HG03460 (cell line): ENCODE measurements around the gene MAD2L2.
"Not testable (repeated sequence)": the region's sequence is repeated elsewhere in the genome, so short reads cannot be mapped to it uniquely, and the experiment has no call there.

Source experiments
- ATAC-seq: cut with Tn5 transposase; IDR thresholded peaks from one replicate; pipeline ENCODE4 v1.9.1; 2021; ENCODE audit not compliant: unreplicated experiment

Gene MAD2L2

DNA sequence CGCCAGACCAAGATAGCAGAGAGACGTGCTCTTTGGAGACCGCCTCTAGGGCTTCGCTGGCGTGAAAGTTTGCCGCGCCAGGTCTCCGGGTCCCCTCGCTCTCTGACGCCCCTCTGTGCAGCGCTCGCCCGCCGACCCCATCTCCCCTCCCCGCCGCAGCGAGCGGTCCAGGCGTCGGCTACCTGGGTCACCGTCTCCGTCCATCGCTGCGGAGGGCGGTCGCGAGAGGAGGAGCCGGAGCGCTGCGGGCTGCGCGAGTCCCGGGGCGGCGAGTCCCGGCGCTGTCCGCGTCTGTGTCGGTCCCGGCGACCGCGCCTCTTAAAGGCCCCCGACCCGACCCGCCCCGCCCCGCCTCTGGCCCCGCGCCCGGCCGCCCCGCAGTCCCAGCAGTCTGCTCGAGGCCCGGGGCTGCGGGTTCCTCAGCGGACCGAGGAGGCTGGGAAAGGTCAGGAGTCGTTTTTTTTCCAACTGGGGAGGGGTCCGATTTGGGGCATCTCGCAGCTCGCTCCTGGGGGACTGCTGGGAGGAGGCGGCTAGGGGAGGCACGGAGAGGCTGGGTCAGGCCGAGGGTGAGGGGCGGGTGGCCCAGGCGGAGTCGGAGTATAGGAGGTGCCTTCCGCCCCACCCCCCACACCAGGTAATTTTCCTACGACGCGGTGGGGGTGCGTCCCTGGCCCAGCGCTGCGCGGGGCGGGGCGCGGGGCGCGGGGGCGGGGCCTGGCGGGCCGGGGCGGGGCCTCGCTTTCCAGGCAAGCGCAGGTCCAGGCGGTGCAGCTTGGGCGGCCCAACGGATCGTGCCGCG, 26.6 kb downstream of the MAD2L2 start, which contains the start of the genes FBXO2 and FBXO44:
Gene FBXO2 (minus strand): TSS at position 293 of the 802 bp plus-strand sequence. CDS start 89 bp downstream, at position 204.
Gene FBXO44 (plus strand): TSS at position 741 of the 802 bp plus-strand sequence. CDS start 959 bp downstream, outside the sequence.
- ATAC-seq = peak; percentile 60

DNA sequence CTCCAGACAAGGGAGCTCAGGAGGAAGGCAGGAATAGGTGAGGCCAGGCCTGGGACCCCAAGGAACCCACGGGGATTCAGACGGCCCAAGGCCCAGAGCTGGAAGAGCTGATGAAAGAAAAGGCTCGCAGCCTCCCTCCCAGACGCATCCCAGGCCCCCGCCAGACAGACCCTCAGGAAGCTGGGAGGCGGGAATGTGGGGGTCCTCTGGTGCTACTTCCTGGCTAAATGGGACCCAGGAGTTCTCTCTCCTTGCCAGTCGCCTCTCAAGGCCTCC, 27.1 kb downstream of the MAD2L2 start:
- ATAC-seq = no peak

DNA sequence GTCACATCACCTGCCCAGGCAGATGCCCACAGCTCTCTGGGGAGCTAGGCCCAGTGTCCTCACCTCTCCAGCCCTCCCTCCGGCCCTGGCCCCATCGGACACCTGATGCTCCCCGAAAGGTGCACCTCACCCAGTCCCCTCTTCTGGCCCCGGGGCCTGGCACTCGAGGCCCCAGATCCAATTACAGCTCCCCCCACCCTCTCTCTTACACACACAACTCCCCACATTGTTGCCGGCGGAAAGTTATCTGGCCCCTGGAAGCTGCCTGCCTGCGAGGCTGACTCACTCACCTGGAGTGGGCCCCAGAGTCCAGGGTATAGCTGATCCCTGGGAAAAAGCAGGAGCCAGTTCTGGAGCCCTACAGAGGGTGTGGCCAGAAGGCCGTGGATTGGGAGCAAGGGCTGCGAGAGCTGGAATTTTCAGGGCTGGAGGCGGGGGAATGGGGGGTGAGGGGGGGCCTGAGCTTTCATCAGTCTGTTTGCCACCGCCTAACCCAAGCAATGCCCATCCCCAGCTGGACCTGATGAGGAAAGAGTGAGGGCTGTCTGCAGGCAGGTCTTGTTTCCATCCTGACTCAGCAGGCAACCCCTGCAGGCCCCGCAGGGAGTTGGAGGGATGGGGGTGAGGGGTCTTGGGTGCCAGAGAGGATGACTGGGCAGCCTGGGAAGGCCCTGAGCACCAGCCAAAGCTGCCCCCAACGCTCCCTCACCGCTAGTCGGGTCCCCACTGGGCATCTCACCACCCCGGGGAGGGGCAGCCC, 27.7 kb downstream of the MAD2L2 start:
- no peak for ATAC-seq

DNA sequence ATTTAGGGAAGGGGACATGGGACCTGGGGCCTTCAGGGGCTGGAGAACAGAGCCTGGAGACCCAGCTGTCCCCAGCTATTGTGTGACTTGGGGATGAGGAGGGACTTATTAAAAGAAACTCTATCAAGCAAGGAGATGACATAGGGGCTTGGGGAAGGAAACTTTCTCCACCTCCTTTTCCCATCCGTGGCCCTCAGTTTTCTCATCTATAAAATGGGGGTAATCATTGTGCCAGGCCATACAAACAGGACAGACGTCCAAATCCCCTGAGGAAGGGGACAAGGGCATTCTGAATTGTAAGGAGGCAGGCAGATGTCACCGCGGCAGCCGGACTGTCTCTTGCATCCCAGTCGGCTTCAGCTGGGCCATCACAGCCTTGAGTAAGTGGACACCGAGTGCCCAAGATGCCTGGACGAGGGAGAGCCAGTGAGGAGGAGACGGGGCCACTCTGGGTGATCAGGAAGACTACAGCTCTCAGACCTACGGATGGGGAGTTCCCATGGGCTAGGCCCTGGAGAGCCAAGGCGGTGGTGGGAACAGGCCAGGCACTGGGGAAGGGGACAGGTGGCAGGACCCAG, 28.7 kb downstream of the MAD2L2 start:
- ATAC-seq = no peak

DNA sequence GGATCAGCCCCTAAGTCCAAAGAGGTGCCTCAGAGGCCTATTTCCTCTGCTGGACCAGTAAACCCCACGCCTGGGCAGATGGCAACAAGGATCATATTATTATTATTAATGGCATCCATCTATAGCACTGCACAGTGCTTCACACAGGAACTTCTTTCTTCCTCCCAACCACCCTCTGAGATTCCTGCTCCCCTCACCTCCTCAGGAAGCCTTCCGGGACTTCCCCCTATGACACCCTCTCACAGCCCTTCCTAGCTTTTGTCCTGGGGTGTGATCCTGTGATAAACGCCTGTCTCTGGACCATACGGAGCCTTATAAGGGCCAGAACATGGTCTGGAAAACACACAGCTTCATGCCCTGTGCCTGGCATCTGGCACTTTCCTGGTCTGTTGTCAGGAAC, 29.9 kb downstream of the MAD2L2 start:
- ATAC-seq = no peak

DNA sequence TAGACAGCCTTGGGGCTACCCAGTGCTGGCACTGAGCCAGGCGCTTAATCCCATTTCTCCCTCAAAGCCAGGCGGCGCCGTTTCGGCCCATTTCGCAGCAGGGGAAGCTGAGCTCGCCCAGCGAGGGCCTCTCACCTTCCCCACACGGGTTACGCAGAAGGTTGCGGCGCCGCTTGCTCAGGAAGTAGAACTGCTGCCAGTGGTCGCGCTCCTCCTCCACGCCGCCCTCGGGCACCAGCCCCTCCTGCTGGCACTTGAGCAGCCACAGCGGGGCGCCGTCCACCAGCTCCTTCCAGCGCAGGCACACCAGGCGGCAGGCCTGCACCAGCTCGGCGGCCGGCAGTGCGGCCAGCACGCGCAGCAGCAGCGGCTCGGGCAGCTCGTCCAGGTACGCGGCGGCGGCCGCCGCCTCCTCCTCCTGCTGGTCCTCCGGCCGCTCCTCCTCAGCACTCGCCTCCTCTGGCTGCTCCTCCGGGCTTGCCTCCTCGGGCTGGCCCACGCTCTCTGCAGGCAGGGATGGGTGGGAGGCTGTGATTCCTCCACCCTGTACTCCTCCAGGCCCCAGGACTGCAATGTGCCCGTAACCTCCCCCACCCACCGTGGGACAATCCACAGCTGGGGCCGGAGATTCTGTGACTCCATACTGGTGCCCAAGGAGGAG, 30.5 kb downstream of the MAD2L2 start:
- no peak for ATAC-seq

DNA sequence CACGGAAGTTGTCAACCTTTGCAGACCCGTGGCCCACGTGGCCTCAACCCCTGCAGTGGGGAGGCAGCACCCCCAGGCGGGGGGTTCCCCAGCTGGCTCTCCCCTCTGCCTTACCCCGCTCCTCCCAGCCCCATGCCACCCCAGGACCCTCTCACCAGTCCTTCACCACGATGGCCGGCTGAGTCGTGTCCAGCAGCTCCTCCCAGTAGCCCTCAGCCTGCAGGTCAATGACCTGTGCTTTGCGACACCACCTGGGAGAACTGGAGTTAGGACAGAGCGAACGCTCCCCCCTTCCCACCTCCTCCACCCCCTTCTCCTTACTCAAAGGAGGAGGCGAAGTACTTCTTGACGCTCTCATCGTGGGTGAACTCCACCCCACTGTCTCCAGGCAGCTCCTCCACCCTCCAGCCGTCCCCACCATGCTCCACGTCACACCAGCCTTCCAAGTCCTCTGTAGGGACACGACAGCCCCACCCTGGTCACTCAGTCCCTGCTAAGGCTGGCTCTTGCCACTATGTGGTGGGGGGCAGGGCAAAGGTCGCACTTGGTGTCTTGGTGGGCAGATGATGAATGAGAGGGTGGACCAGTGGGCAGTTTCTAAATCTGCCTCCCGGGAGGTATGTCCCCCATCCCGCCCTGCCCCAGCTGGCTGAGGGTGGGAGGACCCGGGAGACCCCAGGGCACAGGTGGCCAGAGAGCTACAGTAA, 31.2 kb downstream of the MAD2L2 start:
- no peak for ATAC-seq

DNA sequence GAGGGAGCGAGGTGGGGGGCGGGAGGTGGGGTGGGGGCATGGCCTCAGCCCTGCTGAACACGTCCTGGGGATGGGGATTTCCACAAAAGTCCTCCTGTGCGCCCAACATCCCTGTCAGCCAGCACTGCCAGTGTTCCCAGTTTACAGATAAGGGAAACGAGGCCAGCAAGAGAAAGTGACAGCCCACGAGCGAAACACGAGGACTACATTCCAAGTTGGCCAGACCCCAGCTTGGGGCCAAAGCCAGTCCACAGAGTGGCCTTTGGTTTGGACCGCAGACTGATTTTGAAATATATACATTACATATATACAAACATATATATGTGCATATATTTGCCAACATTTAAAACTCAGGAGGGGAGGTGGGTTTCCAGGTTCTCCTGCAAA, 31.7 kb downstream of the MAD2L2 start:
- ATAC-seq = no peak

DNA sequence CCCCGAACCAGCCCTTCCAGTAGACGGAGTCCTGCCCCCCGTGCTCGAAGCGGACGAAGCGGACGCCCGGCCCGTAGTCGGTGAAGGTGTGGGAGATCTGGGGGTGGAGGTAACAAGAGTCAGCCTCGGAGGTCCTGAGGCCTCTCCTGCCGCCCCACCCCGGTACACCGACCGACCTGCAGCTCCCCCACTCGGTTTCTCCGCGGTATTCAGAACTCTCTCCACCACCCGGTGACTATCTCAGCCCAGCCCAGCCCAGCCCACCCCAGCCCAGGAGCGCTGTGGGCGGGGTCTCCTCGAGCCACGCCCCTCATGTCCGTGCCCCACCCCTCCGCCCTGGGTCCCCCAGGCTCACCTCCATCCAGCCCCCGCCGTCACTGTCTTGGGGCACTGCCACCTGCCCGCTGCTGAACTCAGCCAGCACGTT, 32.2 kb downstream of the MAD2L2 start:
- no peak for ATAC-seq

DNA sequence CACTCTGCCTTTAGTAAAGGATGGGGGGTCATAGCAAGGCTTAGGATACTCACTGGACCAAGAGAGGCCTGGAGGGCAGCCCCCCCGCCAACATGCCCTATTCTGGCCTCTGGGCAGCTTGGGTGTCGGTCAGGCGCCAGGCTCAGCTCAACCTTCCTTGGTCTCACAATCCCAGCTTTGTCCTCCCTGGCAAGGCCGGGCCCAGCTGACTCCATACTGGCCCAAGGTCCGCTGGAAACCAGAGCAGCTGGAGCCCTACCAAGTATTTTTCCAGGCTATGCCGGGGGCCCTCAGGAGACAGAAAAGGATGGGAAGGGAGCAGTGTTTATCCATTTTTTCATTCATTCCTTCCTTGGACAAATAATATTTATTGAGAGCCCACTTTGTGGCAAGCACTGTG, 32.9 kb downstream of the MAD2L2 start:
- ATAC-seq = no peak

DNA sequence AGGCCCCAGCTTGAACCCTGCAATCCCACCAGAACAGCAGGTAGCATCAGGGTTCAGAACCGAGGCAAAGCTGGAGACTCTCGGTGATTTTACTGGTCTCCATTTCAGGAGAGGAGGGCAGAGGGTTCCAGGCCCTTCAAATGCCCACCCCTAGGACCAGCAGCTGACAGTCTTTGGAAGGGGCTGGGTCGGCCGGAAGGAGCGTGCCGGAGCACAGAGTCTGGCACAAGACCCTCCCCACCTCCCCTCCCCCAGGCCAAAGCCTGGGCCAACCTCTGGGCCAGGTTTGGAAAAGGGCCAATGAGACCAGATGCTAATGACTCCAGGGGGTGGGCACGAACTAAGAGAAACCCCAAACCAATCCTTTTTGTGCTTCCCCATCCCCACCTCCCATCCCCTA, 33.6 kb downstream of the MAD2L2 start:
- ATAC-seq = no peak

DNA sequence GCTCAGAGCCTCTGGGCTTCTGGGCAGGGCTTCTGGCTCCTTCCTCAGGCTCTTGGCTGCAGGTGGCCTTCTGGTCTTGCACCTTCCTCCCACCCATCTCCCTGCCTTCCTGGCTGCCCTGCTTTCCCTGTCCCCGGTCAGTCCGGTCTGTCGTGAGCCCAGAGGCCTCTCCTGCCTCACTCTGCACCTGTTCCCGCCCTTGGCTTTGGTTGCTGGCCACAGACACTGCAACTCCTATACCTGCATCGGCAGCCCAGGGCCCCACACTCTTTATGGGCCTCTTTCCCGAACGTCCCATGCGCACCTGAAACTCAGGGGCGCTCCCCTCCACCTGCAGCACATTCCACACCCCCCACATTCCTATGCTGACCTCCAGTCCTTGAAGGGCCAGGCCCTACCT, 34.6 kb downstream of the MAD2L2 start:
- no peak for ATAC-seq

DNA sequence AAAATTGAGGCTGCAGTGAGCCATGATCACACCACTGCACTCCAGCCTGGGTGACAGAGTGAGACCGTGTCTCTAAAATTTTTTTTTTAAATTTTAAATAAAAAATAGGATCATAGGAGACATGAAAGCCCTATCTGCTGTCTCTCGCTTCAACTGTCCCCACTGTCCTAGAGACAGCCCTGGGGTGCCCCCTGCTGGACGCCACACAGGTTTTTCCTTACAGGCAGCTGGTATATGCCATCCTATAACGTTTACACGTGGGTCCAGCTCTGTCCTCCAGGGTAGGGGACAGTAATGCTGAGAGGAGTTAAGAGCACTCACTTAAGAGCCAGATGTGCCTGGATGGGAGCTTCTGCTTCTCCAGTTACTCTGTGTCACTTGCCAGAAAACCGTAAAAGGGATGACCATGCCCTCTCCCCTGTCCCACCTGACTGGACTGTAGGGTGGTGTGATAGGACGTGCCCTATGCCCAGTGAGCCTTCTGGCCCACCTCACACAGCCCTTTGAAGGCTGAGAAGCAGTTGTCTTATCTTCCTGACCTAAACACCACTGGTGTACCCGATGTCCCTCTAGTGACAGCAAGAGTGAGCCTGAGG, 35.2 kb downstream of the MAD2L2 start:
- ATAC-seq = no peak

DNA sequence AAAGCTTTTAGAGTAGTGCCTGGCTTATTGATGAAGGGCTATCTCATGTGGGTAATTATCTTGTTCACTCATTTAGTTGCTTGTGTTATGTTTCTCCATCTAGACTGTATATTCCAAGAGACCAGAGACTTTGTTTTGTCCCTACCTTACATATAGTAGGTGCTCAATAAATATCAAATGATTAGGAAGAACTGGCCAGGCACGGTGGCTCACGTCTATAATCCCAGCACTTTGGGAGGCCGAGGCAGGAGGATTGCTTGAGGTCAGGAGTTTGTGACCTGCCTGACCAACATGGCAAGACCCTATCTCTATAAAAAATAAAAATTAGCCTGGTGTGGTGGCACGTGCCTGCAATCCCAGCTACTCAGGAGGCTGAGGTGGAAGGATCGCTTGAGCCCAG, 35.7 kb downstream of the MAD2L2 start:
- ATAC-seq = no peak

DNA sequence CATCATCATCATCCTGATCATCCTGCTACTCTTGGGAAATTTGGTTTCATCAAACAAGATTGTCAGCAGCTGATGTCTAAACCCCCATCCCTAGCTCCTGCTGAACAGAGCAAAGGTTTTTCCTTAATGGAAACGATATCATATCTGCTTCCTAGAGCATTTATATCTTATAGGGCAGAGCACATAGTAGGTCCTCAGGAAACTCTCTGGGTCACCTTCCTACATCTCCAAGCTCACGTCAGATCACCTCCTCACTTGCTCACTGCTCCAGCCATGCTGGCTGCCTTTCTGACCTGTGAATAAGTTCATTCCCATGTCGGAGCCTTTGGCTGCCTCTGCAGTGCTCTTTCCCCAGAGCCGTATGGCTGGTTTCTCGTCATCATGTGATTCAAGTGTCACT, 37.2 kb downstream of the MAD2L2 start:
- no peak for ATAC-seq

DNA sequence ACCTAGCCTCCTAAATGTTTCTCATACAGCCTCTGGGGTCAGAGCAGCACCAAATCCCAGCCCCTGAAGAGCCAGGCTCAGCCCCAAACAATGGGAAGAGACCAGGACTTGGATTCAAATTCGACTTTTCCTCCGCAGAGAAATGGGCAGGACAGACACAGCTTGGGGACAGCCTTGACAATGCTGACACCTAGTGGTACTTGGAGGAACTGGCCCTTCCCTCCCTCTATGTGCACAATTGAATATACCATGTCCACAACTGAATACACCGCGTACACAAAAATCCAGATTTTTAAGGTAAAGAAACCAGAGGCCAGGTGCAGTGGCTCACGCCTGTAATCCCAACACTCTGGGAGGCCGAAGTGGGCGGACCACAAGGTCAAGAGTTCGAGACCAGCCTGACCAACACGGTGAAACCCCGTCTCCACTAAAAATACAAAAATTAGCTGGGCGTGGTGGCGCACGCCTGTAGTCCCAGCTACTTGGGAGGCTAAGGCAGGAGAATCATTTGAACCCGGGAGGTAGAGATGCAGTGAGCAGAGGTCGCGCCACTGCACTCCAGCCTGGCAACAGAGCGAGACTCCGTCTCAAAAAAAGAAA, 38.4 kb downstream of the MAD2L2 start:
- not testable (repeated sequence) for ATAC-seq

DNA sequence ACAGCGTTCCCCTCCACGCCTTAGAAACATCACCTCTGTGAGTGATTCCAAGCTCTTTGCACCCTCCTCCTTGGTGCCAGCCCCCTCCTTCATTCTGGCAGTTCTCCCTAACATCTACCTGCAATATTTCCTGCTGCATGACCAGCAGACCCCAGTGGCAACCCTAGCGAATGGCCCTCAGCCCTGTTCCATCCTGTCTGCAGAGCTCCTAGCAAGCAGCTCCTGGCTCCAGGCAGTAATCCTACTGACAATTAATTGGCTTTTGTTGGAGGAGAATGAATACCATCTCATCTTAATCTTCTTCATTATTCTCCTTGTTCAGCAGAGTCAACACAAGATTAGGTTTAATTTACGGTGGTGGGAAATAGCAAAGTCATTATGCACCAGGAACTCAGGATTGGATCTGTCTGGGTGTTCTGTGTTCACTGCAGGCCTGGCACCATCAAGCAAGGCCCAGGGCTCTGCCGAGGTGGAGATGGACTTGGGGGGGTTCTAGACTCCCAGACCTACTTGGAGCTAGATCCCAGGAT, 39.1 kb downstream of the MAD2L2 start:
- ATAC-seq = no peak

DNA sequence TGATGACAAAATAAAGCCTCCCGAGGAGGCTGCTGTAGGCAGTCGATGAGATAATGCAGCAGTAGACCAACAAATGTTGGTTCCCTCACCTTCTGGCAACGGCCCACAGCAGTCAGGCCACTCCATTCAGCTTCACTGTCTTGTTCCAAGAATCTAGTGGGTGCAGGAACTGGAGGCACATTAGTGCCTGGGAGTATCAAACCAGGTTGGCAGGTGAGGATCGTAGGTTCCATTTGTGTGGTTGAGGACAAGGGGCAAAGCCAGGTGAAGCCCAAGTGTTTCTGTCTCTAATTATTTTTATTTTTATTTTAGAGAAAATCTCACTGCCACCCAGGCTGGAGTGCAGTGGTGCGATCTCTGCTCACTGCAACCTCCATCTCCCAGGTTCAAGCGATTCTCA, 40.0 kb downstream of the MAD2L2 start:
- ATAC-seq = no peak

DNA sequence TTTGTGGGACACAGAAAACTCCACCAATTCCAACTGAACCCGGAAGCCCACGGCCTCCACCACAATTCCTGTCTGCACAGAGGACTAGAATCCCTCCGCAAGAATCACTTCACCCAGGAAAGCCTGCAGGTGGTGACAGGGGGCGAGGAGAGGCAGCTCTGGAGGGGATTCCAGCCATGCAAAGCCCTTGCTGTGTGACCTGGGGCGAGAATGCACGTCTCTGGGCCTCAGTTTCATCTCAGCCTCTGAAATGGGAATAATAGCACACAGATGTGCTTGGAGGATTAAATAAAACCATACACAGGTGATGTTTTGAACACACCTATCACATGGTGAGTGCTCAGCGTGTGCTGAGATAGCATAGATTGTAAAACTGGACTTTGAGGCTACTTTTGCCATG, 40.8 kb downstream of the MAD2L2 start:
- ATAC-seq = no peak

DNA sequence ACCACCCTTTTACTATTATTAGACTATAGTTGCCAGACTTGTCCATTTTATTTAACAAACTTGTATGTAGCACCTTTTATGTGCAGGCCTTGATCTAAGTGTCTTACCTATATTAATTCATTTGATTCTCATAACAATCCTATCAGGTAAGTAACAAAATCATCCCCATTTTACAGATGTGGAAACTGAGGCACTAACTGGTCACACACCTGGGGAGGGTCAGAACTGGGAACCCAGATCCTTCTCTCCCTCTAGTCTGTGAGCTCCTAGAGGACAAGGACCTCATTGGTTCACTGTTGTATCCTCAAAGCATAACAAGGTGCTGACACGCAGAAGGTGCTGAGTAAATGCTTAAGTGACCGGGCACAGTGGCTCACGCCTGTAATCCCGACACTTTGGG, 41.6 kb downstream of the MAD2L2 start:
- no peak for ATAC-seq
